Measurements from ENCODE around the gene KCNMA1. TPM values are rescaled to one million over a fixed set of nuclear protein-coding genes. Genes with fewer than 3 reads are reported as not detected.

KCNMA1 gene
- total RNA-seq, 1 experiment from 2014 or later: 1.8 TPM

GRCh38 chr10:77177161-77177560, 460.4 kb downstream of the KCNMA1 start:
- no peaks in the 10 kb centered on the region for H3K27me3 ChIP-seq (replicated peaks)
- no peak overlapping the region for H3K4me3 ChIP-seq
- H3K36me3 ChIP-seq: no peaks in the 10 kb centered on the region
- no peak for DNase-seq (ENCODE audit: low read depth in 1 of 2, low spot score in 2 of 2)
- H3K4me1 ChIP-seq (replicated peaks): peaks cover 10% of the 10 kb centered on the region
- no peak overlapping the region for H3K27ac ChIP-seq
- no peaks in the 10 kb centered on the region for H3K9me3 ChIP-seq (replicated peaks)

- Histone ChIP-seq H3K4me1 (replicated peaks) (peaks cover 10% of the 10 kb centered on the region), H3K27me3 (replicated peaks) (no peaks in the 10 kb centered on the region), H3K27ac (no peak overlapping the region), H3K9me3 (replicated peaks) (no peaks in the 10 kb centered on the region), H3K36me3 (no peaks in the 10 kb centered on the region), H3K4me3 (no peak overlapping the region)
- no peak for DNase-seq (ENCODE audit: low read depth in 1 of 2, low spot score in 2 of 2)
Measured at GRCh38 chr10:77176232-77176631, 461.4 kb downstream of the KCNMA1 start.

- H3K4me3 ChIP-seq: no peak overlapping the region
- H3K4me1 ChIP-seq (replicated peaks): peaks cover 10% of the 10 kb centered on the region
- no peak overlapping the region for H3K27ac ChIP-seq
- no peaks in the 10 kb centered on the region for H3K9me3 ChIP-seq (replicated peaks)
- DNase-seq (ENCODE audit: low read depth in 1 of 2, low spot score in 2 of 2): no peak
- H3K27me3 ChIP-seq (replicated peaks): no peaks in the 10 kb centered on the region
- H3K36me3 ChIP-seq: no peaks in the 10 kb centered on the region
Measured at GRCh38 chr10:77175631-77176222, 461.9 kb downstream of the KCNMA1 start.

GRCh38 chr10:77173615-77174461, 463.8 kb downstream of the KCNMA1 start:
- Histone ChIP-seq H3K36me3 (no peaks in the 10 kb centered on the region), H3K4me3 (no peak overlapping the region), H3K4me1 (replicated peaks) (peaks cover under 1% of the 10 kb centered on the region; the same call in 1 of the 2 replicates), H3K27ac (no peak overlapping the region), H3K27me3 (replicated peaks) (no peaks in the 10 kb centered on the region), H3K9me3 (replicated peaks) (no peaks in the 10 kb centered on the region)
- DNase-seq (ENCODE audit: low read depth in 1 of 2, low spot score in 2 of 2): peak; percentile 66 to 71

- Histone ChIP-seq H3K27me3 (replicated peaks) (no peaks in the 10 kb centered on the region), H3K36me3 (no peaks in the 10 kb centered on the region), H3K27ac (no peak overlapping the region), H3K4me3 (no peak overlapping the region), H3K9me3 (replicated peaks) (no peaks in the 10 kb centered on the region), H3K4me1 (replicated peaks) (no peaks in the 10 kb centered on the region)
- DNase-seq (ENCODE audit: low read depth in 1 of 2, low spot score in 2 of 2): no peak
Measured at GRCh38 chr10:77172086-77172485, 465.5 kb downstream of the KCNMA1 start.

GRCh38 chr10:77168861-77169260, 468.7 kb downstream of the KCNMA1 start:
- no peaks in the 10 kb centered on the region for H3K36me3 ChIP-seq

GRCh38 chr10:77168161-77168560, 469.4 kb downstream of the KCNMA1 start:
- Histone ChIP-seq H3K4me3 (no peak overlapping the region), H3K9me3 (replicated peaks) (no peaks in the 10 kb centered on the region), H3K27ac (no peak overlapping the region), H3K36me3 (no peaks in the 10 kb centered on the region), H3K4me1 (replicated peaks) (peaks cover 29% of the 10 kb centered on the region), H3K27me3 (replicated peaks) (no peaks in the 10 kb centered on the region)
- no peak for DNase-seq (ENCODE audit: low read depth in 1 of 2, low spot score in 2 of 2)

More at GRCh38 chr10:77168861-77169260, 468.7 kb downstream of the KCNMA1 start:
- no peaks in the 10 kb centered on the region for H3K27me3 ChIP-seq (replicated peaks)
- no peak overlapping the region for H3K27ac ChIP-seq
- H3K9me3 ChIP-seq (replicated peaks): no peaks in the 10 kb centered on the region
- H3K4me3 ChIP-seq: no peak overlapping the region
- no peak for DNase-seq (ENCODE audit: low read depth in 1 of 2, low spot score in 2 of 2)
- H3K4me1 ChIP-seq (replicated peaks): peaks cover 22% of the 10 kb centered on the region

GRCh38 chr10:77165445-77166208, 472.0 kb downstream of the KCNMA1 start:
- H3K27me3 ChIP-seq (replicated peaks): no peaks in the 10 kb centered on the region
- H3K4me3 ChIP-seq: no peak overlapping the region
- no peaks in the 10 kb centered on the region for H3K9me3 ChIP-seq (replicated peaks)
- DNase-seq (ENCODE audit: low read depth in 1 of 2, low spot score in 2 of 2): peak; percentile 55 to 59
- peaks cover 45% of the 10 kb centered on the region for H3K4me1 ChIP-seq (replicated peaks)
- no peaks in the 10 kb centered on the region for H3K36me3 ChIP-seq
- no peak overlapping the region for H3K27ac ChIP-seq

GRCh38 chr10:77164616-77165311, 472.8 kb downstream of the KCNMA1 start:
- Histone ChIP-seq H3K36me3 (no peaks in the 10 kb centered on the region), H3K27ac (peak overlapping the region; percentile 22), H3K4me3 (no peak overlapping the region), H3K9me3 (replicated peaks) (no peaks in the 10 kb centered on the region), H3K4me1 (replicated peaks) (peaks cover 53% of the 10 kb centered on the region), H3K27me3 (replicated peaks) (no peaks in the 10 kb centered on the region)
- DNase-seq (ENCODE audit: low read depth in 1 of 2, low spot score in 2 of 2): peak in 1 of 2 experiments; percentile 24

- Histone ChIP-seq H3K9me3 (replicated peaks) (no peaks in the 10 kb centered on the region), H3K4me3 (no peak overlapping the region), H3K27ac (peak overlapping the region; percentile 58), H3K4me1 (replicated peaks) (peaks cover 57% of the 10 kb centered on the region), H3K27me3 (replicated peaks) (no peaks in the 10 kb centered on the region), H3K36me3 (no peaks in the 10 kb centered on the region)
- DNase-seq (ENCODE audit: low read depth in 1 of 2, low spot score in 2 of 2): peak; percentile 71 to 83
Measured at GRCh38 chr10:77163670-77164348, 473.8 kb downstream of the KCNMA1 start.

- Histone ChIP-seq H3K4me3 (no peak overlapping the region), H3K9me3 (replicated peaks) (no peaks in the 10 kb centered on the region), H3K4me1 (replicated peaks) (peaks cover 57% of the 10 kb centered on the region), H3K27ac (no peak overlapping the region), H3K36me3 (no peaks in the 10 kb centered on the region), H3K27me3 (replicated peaks) (no peaks in the 10 kb centered on the region)
- no peak for DNase-seq (ENCODE audit: low read depth in 1 of 2, low spot score in 2 of 2)
Measured at GRCh38 chr10:77162697-77163096, 474.9 kb downstream of the KCNMA1 start.

- Histone ChIP-seq H3K36me3 (no peaks in the 10 kb centered on the region), H3K27ac (peak overlapping the region; percentile 54), H3K4me1 (replicated peaks) (peaks cover 60% of the 10 kb centered on the region), H3K4me3 (no peak overlapping the region), H3K27me3 (replicated peaks) (no peaks in the 10 kb centered on the region), H3K9me3 (replicated peaks) (no peaks in the 10 kb centered on the region)
- DNase-seq (ENCODE audit: low read depth in 1 of 2, low spot score in 2 of 2): peak in 1 of 2 experiments; percentile 55
Measured at GRCh38 chr10:77160679-77161078, 476.9 kb downstream of the KCNMA1 start.

GRCh38 chr10:77159538-77160110, 478.0 kb downstream of the KCNMA1 start:
- no peak for DNase-seq (ENCODE audit: low read depth in 1 of 2, low spot score in 2 of 2)
- Histone ChIP-seq H3K4me3 (no peak overlapping the region), H3K36me3 (no peaks in the 10 kb centered on the region), H3K4me1 (replicated peaks) (peaks cover 49% of the 10 kb centered on the region), H3K27ac (no peak overlapping the region), H3K9me3 (replicated peaks) (no peaks in the 10 kb centered on the region), H3K27me3 (replicated peaks) (no peaks in the 10 kb centered on the region)

All from SJSA1 (cell line).